Vagina (tissue), 2 donors: ENCODE data around the gene TOLLIP. TPM values are rescaled to one million over a fixed set of nuclear protein-coding genes. Genes with fewer than 3 reads are reported as not detected.

Experiments
- DNase-seq, 2 donors: peaks; one replicate each; pipeline ENCODE4 v3.0.0-alpha.2; 2017; ENCODE audit errors: extremely low spot score in 2 of 2
- H3K27ac ChIP-seq: fragments of 200-600 bp; sonication (generic); one replicate; pipeline ENCODE4 v1.5.1; 2019
- H3K27me3 ChIP-seq: fragments of 200-600 bp; sonication (generic); one replicate; pipeline ENCODE4 v1.5.1; 2019
- H3K36me3 ChIP-seq, 2 donors: fragments of 200-600 bp; sonication (generic); one replicate each; pipeline ENCODE4 v1.5.1; 2017 to 2019
- H3K4me1 ChIP-seq: fragments of 200-600 bp; sonication (generic); one replicate; pipeline ENCODE4 v1.5.1; 2019
- H3K4me3 ChIP-seq, 2 donors: fragments of 200-600 bp; sonication (generic); 1 replicate in 1 of 2; 2 replicates in 1 of 2; pipeline ENCODE4 v1.5.1; 2016 to 2019
- H3K9me3 ChIP-seq: fragments of 200-600 bp; sonication (generic); one replicate; pipeline ENCODE4 v1.5.1; 2019
- CTCF ChIP-seq, 3 experiments: fragments of 450-650 bp in 2 of 3; fragments of 200-600 bp in 1 of 3; sonication (generic) in 1 of 3; IDR thresholded peaks; one replicate each; pipeline ENCODE4 v1.5.1; 2017 to 2019; ENCODE audit warnings: antibody characterized with exemption in 3 of 3, mild to moderate bottlenecking in 2 of 3, moderate library complexity in 2 of 3
- POLR2A ChIP-seq, 2 donors: fragments of 450-650 bp; IDR thresholded peaks; one replicate each; pipeline ENCODE4 v1.6.1; 2017; ENCODE audit warnings: antibody characterized with exemption in 2 of 2, mild to moderate bottlenecking in 2 of 2, moderate library complexity in 2 of 2
- POLR2AphosphoS5 ChIP-seq, 2 donors: sonication (generic); formaldehyde crosslinking; IDR thresholded peaks; one replicate each; pipeline ENCODE4 v1.9.0; 2017; ENCODE audit warnings: antibody characterized with exemption in 2 of 2, mild to moderate bottlenecking in 2 of 2, low read depth in 1 of 2; ENCODE audit not compliant: insufficient read depth in 1 of 2
- intact Hi-C: fragments of 100-400 bp; cut with DNase I; formaldehyde crosslinking; loops from one replicate; pipeline ENCODE4 v1.15.1; 2023
- total RNA-seq: library from RNA; depleted of rRNA; stranded (reverse); fragments of >200 nt; gene quantifications from one replicate; pipeline ENCODE4 v1.2.3, GENCODE V29; 2016

Gene TOLLIP
- total RNA-seq, 1 donor from 2014 or later: 52.5 TPM

- Histone ChIP-seq H3K4me3 (no peak overlapping the region), H3K9me3 (no peaks in the 10 kb centered on the region), H3K4me1 (no peaks in the 10 kb centered on the region), H3K36me3 (no peaks in the 10 kb centered on the region), H3K27ac (no peak overlapping the region), H3K27me3 (no peaks in the 10 kb centered on the region)
- TF ChIP-seq POLR2A (IDR thresholded peaks at IDR 0.05): no peak
- no peak for TF ChIP-seq CTCF (IDR thresholded peaks at IDR 0.05)
- no peak for TF ChIP-seq POLR2AphosphoS5 (IDR thresholded peaks at IDR 0.05; ENCODE audit: insufficient read depth in 1 of 2, low read depth in 1 of 2)
- DNase-seq: no peak
- intact Hi-C loops: no loop called here
These were observed 54.3 kb downstream of the TOLLIP start for GRCh38 chr11:1255151-1255550.

GRCh38 chr11:1254733-1255132, 54.7 kb downstream of the TOLLIP start:
- no peaks in the 10 kb centered on the region for H3K36me3 ChIP-seq

GRCh38 chr11:1254086-1254648, 55.3 kb downstream of the TOLLIP start:
- TF ChIP-seq POLR2A (IDR thresholded peaks at IDR 0.05) (no peak), CTCF (IDR thresholded peaks at IDR 0.05) (no peak), POLR2AphosphoS5 (IDR thresholded peaks at IDR 0.05; ENCODE audit: insufficient read depth in 1 of 2, low read depth in 1 of 2) (no peak)
- H3K27me3 ChIP-seq: no peaks in the 10 kb centered on the region
- no peaks in the 10 kb centered on the region for H3K9me3 ChIP-seq
- no peak for DNase-seq
- no peak overlapping the region for H3K27ac ChIP-seq
- H3K4me3 ChIP-seq: no peak overlapping the region
- intact Hi-C loops: no loop called here
- H3K36me3 ChIP-seq: no peaks in the 10 kb centered on the region
- no peaks in the 10 kb centered on the region for H3K4me1 ChIP-seq

More at GRCh38 chr11:1254733-1255132, 54.7 kb downstream of the TOLLIP start:
- Histone ChIP-seq H3K27ac (no peak overlapping the region), H3K27me3 (no peaks in the 10 kb centered on the region), H3K9me3 (no peaks in the 10 kb centered on the region), H3K4me1 (no peaks in the 10 kb centered on the region), H3K4me3 (no peak overlapping the region)
- intact Hi-C loops: no loop called here
- TF ChIP-seq POLR2A (IDR thresholded peaks at IDR 0.05) (no peak), CTCF (IDR thresholded peaks at IDR 0.05) (no peak), POLR2AphosphoS5 (IDR thresholded peaks at IDR 0.05; ENCODE audit: insufficient read depth in 1 of 2, low read depth in 1 of 2) (no peak)
- no peak for DNase-seq

- DNase-seq: no peak
- Histone ChIP-seq H3K4me3 (no peak overlapping the region), H3K4me1 (no peaks in the 10 kb centered on the region), H3K27me3 (no peaks in the 10 kb centered on the region), H3K9me3 (no peaks in the 10 kb centered on the region), H3K27ac (no peak overlapping the region), H3K36me3 (no peaks in the 10 kb centered on the region)
- TF ChIP-seq POLR2A (IDR thresholded peaks at IDR 0.05) (no peak), CTCF (IDR thresholded peaks at IDR 0.05) (no peak), POLR2AphosphoS5 (IDR thresholded peaks at IDR 0.05; ENCODE audit: insufficient read depth in 1 of 2, low read depth in 1 of 2) (no peak)
- intact Hi-C loops: no loop called here
These were observed 56.3 kb downstream of the TOLLIP start for GRCh38 chr11:1253103-1253485.

- no peak for TF ChIP-seq POLR2AphosphoS5 (IDR thresholded peaks at IDR 0.05; ENCODE audit: insufficient read depth in 1 of 2, low read depth in 1 of 2)
- no peak for TF ChIP-seq CTCF (IDR thresholded peaks at IDR 0.05)
- no peak for TF ChIP-seq POLR2A (IDR thresholded peaks at IDR 0.05)
- no peaks in the 10 kb centered on the region for H3K4me1 ChIP-seq
- no peak for DNase-seq
- no peaks in the 10 kb centered on the region for H3K9me3 ChIP-seq
- no peaks in the 10 kb centered on the region for H3K36me3 ChIP-seq
- intact Hi-C loops: no loop called here
- H3K4me3 ChIP-seq: no peak overlapping the region
- no peaks in the 10 kb centered on the region for H3K27me3 ChIP-seq
- no peak overlapping the region for H3K27ac ChIP-seq
These were observed 56.9 kb downstream of the TOLLIP start for GRCh38 chr11:1252371-1253102.
